Stimulated activated CD4-positive, alpha-beta T cell treated with anti-CD3 and anti-CD28 coated beads, Interleukin-4, amount 100 ng/mL, for 4 hours (primary cell): Measurements from ENCODE around the gene CCDC137.

ENCODE experiments used
- DNase-seq, 2 experiments: peaks; one replicate each; pipeline ENCODE4 v3.0.0-alpha.2; 2020

Gene CCDC137

DNA sequence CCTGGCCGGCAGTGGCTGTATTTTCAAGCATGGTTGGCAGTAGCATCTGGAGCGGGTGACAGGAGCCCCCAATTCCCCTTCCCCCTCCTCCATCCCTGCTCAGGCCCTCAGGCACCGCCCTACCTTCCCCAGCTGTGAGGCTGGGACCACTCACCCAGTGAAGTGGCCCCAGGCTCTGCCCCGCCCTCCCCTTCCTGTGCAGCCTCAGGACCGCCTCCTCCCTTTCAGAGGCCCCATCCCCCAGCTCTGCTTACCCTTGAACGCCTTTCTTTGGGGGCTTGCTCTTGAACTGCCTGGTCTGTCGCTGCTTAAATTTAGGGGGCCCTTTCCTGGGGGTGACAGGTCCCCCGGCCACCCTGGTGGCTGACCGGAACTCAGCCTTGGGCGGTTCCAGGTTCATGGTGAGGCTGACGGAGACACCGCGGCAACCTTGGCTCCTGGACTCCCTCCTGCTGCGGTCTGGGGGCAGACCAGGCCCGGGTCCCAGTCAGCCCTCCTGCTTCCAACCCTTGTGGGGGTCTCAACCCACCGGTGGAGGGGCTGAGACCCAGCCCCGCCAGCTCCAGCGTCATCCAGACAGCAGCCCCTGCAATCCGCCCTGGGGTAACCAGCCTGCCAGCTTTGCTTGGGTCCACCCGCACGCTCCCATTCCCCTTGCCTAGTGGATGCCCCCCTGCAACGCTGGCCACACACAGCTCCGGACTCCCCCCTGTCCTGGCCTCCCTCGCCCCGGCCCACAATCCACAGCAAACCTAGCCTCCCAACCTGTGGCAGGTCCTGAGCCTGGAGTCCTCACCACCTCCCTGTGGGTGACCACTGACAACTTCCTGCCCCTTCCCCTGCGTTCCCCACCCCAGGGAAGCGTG, 13.4 kb upstream of the CCDC137 start:
- DNase-seq, result no peak

DNA sequence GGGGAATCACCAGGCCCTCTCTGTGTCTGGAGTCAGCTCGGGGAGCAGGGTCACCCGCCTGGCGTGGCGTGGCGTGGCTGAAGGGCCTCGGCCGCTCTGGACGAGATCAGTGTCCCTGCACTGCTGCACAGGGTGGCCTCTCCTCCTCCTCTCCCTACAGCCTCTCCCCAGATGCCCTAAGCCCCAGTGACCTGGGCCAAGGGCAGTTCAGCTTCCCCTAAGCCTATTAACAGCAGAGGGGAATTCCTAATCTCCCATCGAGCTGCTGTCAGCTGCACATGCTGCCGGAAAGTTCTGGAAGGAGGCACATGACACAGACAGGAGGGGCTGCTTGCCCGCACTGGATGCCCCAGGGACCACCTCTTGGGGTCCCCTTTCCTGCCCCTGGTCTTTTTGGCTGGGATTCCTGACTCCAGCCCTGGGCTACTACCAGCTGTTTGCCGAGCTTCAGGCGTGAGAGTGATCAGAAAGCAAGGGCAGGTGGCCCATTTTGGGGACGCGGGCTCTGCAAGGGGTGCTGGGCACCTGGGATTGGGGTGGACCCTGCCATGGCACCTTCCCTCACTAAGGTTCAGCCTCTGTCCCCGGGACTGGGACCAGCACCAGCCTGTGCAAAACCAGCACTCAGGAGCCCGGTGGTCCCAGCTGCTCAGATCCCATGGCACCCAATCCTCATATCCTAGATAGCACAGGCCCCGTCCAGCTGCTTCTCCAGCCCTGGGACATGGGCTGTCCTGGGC, 11.0 kb upstream of the CCDC137 start:
- no peak for DNase-seq

DNA sequence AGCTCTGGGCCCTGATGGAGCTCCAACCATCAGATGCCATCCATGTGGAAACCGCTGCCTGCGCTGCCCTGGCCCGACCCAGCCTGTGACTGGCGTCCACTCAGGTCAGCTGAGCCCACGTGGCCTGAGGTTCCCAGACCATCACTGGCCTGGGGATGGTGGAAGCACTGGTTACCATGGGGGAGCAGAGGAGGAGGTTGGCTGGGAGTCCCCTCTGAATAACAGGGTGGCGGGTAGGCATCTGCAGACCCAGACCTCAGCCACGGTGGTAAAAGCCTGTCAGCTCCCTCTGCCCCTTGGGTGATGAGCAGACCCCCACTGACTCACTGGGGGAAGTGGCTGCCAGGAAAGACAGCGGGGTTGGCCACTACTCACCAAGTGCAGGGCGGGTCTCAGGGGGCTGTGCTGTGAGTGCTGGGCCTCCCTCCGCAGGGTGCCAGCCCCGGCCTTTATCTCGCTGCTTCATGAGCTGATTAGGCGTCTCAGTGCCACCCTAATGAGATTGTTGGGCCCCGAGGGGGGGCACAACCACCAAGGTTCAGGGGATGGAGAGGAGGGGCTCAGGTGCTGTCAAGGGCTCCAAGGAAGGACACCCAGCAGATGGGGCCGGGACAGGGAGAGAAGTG, 10.3 kb upstream of the CCDC137 start, which contains the start of gene PDE6G:
PDE6G (minus strand) TSS at position 425 of the 626 bp plus-strand sequence. CDS start 3,237 bp downstream, outside the sequence.
- no peak for DNase-seq

DNA sequence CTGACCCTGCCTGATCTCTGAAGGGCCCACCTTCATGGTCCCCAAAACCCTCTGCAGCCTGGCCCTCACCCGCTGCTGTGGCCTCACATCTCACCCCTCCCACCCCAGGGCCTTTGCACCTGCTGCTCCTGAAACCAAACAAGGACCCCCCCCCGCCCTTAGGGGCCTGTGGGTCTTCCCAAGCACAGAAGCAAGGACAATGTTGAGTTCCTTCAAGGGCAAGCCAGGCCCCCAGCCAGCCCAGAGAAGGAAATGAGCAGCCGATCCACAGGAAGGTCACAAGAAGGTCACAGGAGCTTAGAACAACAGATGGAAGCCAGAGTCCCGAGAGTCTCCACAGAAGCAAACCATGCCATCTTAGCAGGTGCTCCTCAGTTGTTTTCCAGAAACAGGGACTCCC, 9.7 kb upstream of the CCDC137 start:
- DNase-seq, result no peak

DNA sequence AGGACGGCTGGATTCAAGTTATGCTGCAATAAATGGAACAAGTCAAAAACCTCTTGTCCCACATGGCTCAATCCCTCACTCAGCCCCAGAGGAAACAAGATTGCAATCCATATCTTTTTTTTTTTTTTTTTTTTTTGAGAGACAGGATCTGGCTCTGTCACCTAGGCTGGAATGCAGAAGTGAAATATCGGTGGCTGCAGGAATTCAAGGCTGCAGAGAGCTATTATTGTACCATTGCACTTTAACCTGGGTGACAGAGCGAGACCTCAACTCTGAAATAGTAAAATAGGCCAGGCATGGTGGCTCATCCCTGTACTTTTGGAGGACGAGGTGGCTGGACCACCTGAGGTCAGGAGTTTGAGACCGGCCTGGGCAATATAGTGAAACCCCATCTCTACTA, 7.5 kb upstream of the CCDC137 start:
- no peak for DNase-seq

DNA sequence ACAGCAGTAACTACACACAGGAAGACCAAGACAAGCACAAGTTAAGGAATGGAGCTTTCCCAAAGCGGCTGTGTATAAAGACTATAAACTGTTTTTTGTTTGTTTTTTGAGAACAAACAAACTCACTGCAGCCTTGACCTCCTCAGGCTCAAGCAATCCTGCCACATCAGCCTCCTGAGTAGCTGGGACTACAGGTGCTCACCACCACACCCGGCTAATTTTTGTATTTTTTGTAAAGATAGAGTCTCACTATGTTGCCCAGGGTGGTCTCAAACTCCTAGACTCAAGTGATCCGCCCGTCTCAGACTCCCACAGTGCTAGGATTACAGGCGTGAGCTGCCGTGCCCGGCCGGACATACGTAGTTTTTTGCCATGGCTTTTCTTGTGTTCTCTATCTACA, 6.1 kb upstream of the CCDC137 start:
- no peak for DNase-seq

DNA sequence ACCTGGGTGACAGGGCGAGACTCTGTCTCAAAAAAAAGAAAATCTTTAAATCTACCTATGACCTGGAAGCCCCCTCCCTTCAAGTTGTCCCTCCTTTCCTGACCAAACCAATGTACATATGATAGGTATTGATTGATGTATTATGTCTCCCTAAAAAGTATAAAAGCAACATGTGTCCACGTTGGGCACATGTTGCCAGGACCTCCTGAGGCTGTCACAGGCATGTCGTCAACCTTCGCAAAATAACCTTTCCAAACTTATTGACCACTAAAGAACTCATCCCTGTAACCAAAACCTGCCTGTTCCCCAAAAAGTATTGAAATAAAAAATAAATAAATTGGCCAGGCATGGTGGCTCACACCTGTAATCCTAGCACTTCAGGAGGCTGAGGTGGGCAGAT, 4.5 kb upstream of the CCDC137 start:
- no peak for DNase-seq

DNA sequence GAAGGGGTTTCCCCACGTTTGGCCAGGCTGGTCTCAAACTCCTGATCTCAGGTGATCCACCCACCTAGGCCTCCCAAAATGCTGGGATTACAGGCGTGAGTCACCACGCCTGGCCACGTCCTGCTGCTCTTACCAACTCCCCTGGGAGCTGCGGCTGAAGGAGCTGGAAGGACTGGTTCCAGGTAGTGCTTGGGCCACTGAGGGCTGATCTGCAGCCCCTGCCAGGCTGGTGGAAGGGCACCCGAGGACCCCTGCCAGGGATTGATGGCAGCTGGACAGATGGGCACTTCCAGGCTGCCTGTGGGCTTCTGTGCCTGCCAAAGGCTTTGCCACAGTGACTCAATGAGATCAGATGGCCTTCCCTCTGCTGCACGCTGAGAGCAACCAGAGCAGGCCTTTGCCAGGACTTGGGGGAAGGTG, 2.5 kb upstream of the CCDC137 start:
- DNase-seq, result no peak

DNA sequence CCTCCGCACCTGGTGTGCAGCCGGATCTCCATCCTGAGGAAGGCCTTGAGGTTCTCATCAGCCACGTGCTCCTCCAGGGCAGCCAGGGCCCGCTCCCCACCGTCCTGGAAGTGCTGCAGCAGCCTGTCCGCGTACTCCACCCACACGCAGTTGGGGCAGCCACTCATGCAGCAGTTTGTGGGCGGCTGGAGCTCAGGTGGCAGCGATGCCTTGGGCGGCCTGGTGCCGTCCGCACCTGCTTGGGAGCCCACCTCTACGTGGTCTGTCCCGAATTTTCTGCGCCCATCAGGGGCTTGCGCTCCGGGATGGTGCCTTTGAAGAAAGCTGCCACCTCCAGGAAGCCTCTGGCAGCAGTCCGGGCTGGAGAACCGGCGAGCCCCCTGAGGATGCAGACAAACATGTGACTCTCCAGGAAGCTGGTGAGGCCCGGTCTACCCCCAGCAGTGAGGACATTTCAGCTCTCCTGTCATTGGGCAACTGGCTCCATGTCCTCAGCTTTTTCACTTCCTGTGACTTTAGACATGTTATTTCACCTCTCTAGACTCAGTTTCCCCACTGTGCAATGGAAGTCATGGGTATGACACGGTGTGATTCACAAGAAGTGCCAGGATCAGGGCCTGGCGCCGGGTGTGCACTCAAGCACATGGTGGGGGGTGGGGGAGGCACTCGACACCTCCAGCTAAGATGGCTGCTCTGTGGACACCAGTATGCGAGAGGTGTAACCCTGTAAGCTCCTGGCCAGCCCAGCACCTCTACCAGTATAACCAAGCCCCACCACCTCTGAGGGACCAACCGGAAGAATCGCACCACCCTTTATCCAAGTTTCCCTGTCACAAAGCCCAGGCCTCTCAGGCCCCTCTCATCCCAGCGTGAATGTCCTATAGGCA, 1.1 kb upstream of the CCDC137 start:
- DNase-seq, result peak; percentile 62 to 71

DNA sequence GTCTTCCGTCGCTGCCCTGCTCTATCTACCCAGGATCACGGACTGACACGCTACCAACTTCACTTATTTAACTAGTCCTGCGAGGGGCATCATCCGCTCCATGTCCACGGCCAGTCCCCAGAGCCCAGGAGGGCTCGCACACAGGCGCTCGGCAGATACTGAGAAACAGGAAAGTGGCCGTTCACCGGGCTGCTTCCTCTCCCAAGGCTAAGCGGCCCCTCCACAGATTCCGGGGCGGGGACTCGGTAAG, 520 bp upstream of the CCDC137 start:
- DNase-seq, result no peak

DNA sequence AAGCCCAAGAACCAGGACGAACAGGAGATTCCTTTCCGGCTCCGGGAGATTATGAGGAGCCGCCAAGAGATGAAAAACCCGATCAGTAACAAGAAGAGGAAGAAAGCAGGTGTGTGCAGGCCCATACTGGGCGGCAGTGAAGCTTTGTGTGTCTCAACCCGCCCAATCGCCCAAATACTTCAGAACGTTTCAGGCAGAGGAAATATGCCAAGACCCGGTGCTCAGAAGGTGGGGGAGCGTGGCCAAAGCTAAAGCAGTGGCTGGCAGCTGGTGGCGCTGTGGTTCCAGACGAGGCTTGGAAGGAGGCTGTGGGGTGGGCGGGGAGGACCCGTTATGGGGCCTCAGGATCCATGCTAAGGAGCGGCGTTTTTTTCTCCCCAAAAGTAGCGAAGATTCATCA, 1.2 kb downstream of the CCDC137 start:
- DNase-seq, result no peak

DNA sequence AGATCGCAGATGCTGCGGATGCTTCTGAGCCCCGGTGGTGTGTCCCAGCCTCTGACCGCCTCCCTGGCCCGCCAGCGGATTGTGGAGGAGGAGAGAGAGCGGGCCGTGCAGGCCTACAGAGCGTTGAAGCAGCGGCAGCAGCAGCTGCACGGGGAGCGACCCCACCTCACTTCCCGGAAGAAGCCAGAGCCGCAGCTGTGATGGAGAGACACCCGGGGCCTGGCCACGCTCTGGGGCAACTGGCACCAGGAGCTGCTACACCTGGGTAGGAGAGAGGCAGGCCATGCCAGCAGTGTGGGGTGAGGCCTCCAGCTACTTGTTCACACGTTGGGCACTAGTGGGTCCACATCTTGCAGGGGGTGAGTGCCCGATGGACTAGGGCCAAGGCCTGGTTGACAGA, 6.0 kb downstream of the CCDC137 start:
- DNase-seq, result no peak

DNA sequence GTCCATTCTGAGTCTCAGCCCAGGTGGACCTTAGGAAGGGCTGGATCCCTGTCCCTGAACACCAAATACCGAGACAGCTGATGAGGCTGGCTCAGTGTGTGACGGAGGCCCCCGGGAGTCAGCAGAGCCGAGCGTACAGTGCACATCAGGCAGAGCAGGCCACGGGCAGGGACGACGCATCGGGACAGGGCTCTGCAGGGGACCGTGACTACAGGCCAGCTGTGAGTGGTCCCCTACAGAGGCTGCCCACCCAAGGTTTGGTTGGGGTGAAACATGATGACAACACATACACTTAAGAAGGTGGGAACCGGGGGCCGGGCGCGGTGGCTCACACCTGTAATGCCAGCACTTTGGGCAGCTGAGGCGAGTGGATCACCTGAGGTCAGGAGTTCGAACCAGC, 6.4 kb downstream of the CCDC137 start:
- no peak for DNase-seq

DNA sequence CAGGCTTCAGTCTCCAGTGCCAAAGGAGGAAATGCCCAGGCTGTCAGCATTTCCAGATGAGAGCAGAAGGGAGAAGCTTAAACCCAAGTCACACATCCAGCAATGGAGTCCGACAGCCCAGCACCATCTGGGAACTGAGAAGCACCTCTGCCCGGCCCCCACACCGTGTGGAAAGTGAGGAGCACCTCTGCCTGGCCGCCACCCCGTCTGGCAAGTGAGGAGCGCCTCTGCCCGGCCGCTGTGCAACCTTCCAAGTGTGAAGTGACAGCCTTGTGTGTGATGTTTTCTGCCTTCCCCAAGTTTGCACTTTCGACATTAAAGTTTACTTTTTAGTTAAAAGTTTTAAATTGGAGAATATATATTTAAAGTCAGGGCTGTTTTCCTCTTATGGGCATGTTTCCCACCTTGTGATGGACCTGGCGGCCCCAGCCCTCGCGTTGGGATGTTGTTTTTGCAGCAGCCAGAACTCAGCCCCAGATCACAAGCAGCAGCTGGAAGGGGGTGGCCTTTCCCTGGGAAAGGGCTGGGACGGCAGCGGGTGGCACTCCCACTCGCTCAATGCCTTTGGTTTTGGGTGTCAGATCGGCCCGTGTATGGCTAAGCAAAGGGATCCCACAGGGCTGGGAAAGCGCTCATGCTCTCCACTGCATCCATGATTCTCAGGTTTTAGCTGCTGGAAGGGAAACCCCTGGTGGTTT, 7.2 kb downstream of the CCDC137 start:
- DNase-seq, result no peak

DNA sequence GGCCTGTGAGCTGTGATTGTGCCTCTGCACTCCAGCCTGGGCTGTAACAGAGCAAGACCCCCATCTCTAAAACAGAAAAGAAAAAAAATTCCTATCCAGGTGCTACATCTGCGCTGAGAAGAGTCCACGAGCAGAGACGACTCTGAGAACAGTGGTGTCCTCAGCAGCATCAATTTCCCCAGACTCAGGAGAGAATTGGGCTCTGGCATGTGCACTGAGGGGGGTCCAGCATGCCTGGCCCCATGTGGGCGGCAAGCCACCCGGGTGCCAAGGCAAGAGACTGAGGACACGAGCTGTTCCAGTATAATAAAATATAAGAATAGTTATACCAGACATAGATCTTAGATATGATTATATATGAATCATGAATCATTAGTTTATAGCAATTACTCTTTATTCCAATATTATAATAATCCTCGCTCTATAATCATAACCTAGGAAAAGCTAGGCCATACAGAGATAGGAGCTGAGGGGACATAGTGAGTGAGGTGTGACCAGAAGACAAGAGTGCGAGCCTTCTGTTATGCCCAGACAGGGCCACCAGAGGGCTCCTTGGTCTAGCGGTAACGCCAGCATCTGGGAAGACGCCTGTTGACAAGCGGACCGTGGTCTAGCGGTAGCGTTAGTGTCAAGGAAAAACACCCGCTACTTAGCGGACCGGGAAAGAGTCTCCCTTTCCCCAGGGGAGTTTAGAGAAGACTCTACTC, 9.1 kb downstream of the CCDC137 start:
- DNase-seq, result peak in 1 of 2 experiments; percentile 26

DNA sequence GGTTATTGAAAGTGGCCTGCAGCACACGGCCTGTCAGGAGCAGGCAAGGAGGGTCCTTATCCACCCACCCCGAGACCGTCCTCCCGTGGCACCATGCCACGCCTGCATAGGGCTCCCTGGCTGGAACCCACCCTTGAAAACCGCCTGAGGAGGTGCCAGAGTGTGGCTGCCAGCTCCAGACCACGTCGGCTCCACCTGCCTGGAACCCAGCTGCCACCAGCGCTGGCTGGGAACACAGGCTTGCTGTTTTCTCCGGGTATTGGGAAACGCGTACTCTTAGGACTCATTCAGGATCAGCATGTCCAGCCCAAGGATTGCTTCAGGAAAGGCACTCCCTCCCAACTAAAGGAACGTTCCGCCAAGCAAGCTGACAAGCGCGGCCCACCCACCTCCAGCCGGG, 10.4 kb downstream of the CCDC137 start:
- DNase-seq, result no peak

DNA sequence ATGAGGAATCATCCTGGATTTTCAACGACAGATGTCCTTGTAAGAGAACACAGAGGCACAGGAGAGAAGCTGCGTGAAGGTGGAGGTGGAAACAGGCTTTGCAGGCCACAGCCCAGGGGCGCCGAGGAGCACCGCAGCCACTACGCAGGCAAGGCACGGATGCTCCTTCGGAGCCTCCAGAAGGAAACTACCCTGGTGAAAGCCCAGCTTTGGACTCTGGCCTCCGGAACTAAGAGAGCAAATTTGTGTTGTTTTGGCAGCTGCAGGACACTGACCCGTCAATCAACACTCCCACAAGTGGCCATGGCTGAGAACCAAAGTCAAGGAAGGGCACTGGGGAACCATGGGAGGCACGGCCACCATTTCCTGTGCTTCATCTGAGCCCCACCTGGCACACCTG, 13.6 kb downstream of the CCDC137 start:
- DNase-seq, result no peak

DNA sequence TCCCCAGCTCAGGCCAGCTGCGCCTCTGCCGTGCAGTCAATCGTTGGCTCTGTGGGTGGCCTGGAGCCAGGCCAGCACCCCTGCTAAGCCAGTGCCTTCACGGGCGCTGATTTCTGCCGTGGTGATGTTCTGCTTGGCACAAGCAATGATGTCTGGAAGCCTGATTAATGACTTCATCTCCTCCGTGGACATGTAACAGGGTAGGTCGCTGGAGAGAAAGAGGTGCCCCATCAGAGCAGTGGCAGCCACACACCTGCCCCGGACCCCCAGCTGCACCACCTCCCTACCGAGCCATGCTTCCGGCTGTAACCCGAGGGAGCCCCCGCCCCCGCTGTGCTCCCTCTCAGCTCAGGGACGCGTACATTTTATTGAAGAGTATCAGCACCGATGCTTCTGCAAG, 15.1 kb downstream of the CCDC137 start:
- no peak for DNase-seq

DNA sequence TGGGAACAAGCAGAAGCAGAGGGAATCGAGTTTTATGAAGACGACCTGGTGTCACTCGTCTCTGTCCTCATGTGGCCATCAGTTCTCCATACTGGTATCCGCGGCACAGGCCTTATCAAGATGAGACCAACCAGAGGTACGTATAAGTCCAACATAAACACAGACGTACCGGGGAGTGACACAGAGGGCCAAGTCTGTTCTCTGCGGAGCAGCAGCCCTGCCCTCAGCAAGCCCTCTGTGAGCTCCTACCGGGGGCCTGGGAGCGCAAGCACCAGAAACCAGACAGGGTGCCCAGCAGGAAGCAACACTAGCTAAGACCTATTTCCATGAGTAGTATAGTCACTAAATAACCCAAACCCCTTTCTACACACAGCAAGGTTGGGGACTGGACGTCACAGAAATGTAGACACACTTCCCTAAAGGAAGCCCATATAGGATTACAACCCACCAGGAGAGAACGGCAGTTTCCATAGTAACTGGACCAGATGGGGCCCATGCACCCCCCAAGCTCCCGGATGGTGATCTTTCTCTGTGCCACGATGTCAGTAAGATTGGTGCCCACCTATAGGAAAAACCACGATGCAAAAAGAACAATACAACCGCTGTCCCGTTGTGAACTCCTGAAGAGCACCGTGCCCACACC, 16.1 kb downstream of the CCDC137 start:
- no peak for DNase-seq

DNA sequence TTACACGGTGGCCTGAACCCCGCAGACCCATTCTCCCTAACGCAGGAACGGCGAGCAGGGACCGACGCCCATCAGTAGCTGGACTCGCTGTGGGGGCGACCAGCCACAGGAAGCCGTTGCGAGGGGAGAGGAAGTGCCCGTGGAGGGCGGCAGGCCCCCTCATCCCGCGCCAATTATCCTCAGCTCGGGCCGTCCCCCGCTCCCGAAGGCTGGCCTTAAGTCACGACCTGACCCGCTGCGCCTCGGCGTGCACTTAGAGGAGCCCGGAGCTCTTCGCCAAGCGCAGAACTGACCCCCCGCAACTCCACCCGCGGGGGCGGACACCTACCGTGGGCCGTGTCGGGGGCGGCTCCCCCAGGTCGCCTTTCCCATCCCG, 16.7 kb downstream of the CCDC137 start:
- DNase-seq, result no peak
